HepG2 (cell line): Measurements from ENCODE around the gene TOP2A. TPM values are rescaled to one million over a fixed set of nuclear protein-coding genes. Genes with fewer than 3 reads are reported as not detected.

Source experiments
- E2F5 ChIP-seq: sonication (generic); formaldehyde crosslinking; conservative IDR thresholded peaks from 2 replicates; pipeline ENCODE4 v1.4.0; 2020; ENCODE audit warnings: missing genetic modification reagents
- ELF1 ChIP-seq: sonication (generic); formaldehyde crosslinking; IDR thresholded peaks from 2 replicates; pipeline ENCODE4 v1.4.0; 2020; ENCODE audit warnings: missing genetic modification reagents
- ELK4 ChIP-seq: sonication (generic); formaldehyde crosslinking; IDR thresholded peaks from 2 replicates; pipeline ENCODE4 v1.9.0; 2021; ENCODE audit warnings: missing genetic modification reagents, borderline replicate concordance
- ETV5 ChIP-seq: IDR thresholded peaks from 2 replicates; pipeline ENCODE4 v1.6.1; 2018; ENCODE audit warnings: missing biosample characterization, missing genetic modification reagents, inconsistent platforms, borderline replicate concordance
- GATAD1 ChIP-seq: IDR thresholded peaks from 2 replicates; pipeline ENCODE4 v1.6.1; 2016; ENCODE audit warnings: missing genetic modification reagents, missing compliant biosample characterization
- HINFP ChIP-seq: sonication (generic); formaldehyde crosslinking; IDR thresholded peaks from 2 replicates; pipeline ENCODE4 v1.4.0; 2020; ENCODE audit warnings: low read depth, mild to moderate bottlenecking, missing genetic modification reagents
- HMGA1 ChIP-seq: sonication (generic); formaldehyde crosslinking; conservative IDR thresholded peaks from 2 replicates; pipeline ENCODE4 v1.4.0; 2020; ENCODE audit warnings: missing genetic modification reagents
- ISL2 ChIP-seq: sonication (generic); formaldehyde crosslinking; IDR thresholded peaks from 2 replicates; pipeline ENCODE4 v1.5.0; 2020; ENCODE audit warnings: missing genetic modification reagents
- MXI1 ChIP-seq: IDR thresholded peaks from 3 replicates; pipeline ENCODE4 v1.6.1; 2012; ENCODE audit warnings: low read depth, low read length, inconsistent platforms, borderline replicate concordance
- PHF21A ChIP-seq: sonication (generic); formaldehyde crosslinking; IDR thresholded peaks from 2 replicates; pipeline ENCODE4 v1.5.0; 2020; ENCODE audit warnings: mild to moderate bottlenecking, missing genetic modification reagents
- SP2 ChIP-seq: sonication (generic); formaldehyde crosslinking; IDR thresholded peaks from 2 replicates; pipeline ENCODE4 v1.5.1; 2020; ENCODE audit warnings: mild to moderate bottlenecking, missing genetic modification reagents
- ZBTB43 ChIP-seq: sonication (generic); formaldehyde crosslinking; conservative IDR thresholded peaks from 2 replicates; pipeline ENCODE4 v1.4.0; 2020; ENCODE audit warnings: missing genetic modification reagents
- ZNF205 ChIP-seq: IDR thresholded peaks from 2 replicates; pipeline ENCODE4 v1.6.1; 2018; ENCODE audit warnings: missing biosample characterization, missing genetic modification reagents
- ZNF343 ChIP-seq: sonication (generic); formaldehyde crosslinking; IDR thresholded peaks from 2 replicates; pipeline ENCODE4 v1.4.0; 2020; ENCODE audit warnings: mild to moderate bottlenecking, missing genetic modification reagents
- ZNF503 ChIP-seq: sonication (generic); formaldehyde crosslinking; IDR thresholded peaks from 2 replicates; pipeline ENCODE4 v1.4.0; 2020; ENCODE audit warnings: missing genetic modification reagents
- ZNF546 ChIP-seq: sonication (generic); formaldehyde crosslinking; conservative IDR thresholded peaks from 2 replicates; pipeline ENCODE4 v1.8.1; 2023; ENCODE audit warnings: mild to moderate bottlenecking, missing genetic modification reagents
- ZNF589 ChIP-seq: sonication (generic); formaldehyde crosslinking; conservative IDR thresholded peaks from 2 replicates; pipeline ENCODE4 v1.8.0; 2022; ENCODE audit warnings: mild to moderate bottlenecking, moderate library complexity, missing genetic modification reagents
- ZNF773 ChIP-seq: sonication (generic); formaldehyde crosslinking; IDR thresholded peaks from 2 replicates; pipeline ENCODE4 v1.4.0; 2020; ENCODE audit warnings: missing genetic modification reagents, borderline replicate concordance
- polyA plus RNA-seq, 8 experiments: library from polyadenylated mRNA; depleted of rRNA in 3 of 8; stranded (reverse) in 7 of 8; unstranded in 1 of 8; fragments of >200 nt; fragmentation: Illumina TruSeq in 4 of 8; extraction: Trizol in 4 of 8; gene quantifications; 2 replicates each; pipeline versions ENCODE4 v1.2.1 to v1.2.3, GENCODE V29; 2011 to 2016; ENCODE audit warnings: low read depth in 4 of 8, missing spikeins in 1 of 8, mixed read lengths in 1 of 8; ENCODE audit not compliant: insufficient read depth in 1 of 8
- total RNA-seq, 5 experiments: library from RNA; depleted of rRNA; stranded (reverse); fragments of >200 nt; fragmentation: Illumina TruSeq; extraction: Trizol; gene quantifications; 2 replicates each; pipeline ENCODE4 v1.2.3, GENCODE V29; 2016; ENCODE audit warnings: low read depth in 1 of 5
- TF ChIP-seq, protein P1 (sequence below): IDR thresholded peaks from 2 replicates; pipeline ENCODE4 v1.6.1; 2018; ENCODE audit warnings: missing genetic modification reagents
- TF ChIP-seq, protein P2 (sequence below): sonication (generic); formaldehyde crosslinking; IDR thresholded peaks from 2 replicates; pipeline ENCODE4 v1.4.0; 2020; ENCODE audit warnings: mild to moderate bottlenecking, low read depth, missing genetic modification reagents

Gene TOP2A
- total and polyA plus RNA-seq, 2 of the 13 experiments (the other 11 are each of a cell fraction or from before 2014, with no cell fraction given), result 108 to 327 TPM

GRCh38 chr17:40362696-40363110 lies 55.0 kb downstream of the TOP2A start (continued):
- peak; percentile 78 for TF ChIP-seq ZNF773 (CRISPR knock-in tag)
- peak; percentile 59; the same call in 1 of the 2 replicates for TF ChIP-seq ZNF503 (CRISPR knock-in tag)
- TF ChIP-seq E2F5 (CRISPR knock-in tag), result peak; percentile 77; the same call in 1 of the 2 replicates
- TF ChIP-seq ZNF546 (CRISPR knock-in tag), result peak; percentile 95
- TF ChIP-seq MXI1, result peak; percentile 70; the same call in 1 of the 3 replicates
- TF ChIP-seq SP2 (CRISPR knock-in tag), result no peak
- peak; percentile 87; the same call in 1 of the 2 replicates for TF ChIP-seq HINFP
- TF ChIP-seq HMGA1 (CRISPR knock-in tag), result no peak
- peak; percentile 74 for TF ChIP-seq ZNF589 (CRISPR knock-in tag)
- TF ChIP-seq ETV5 (CRISPR knock-in tag), result peak; percentile 94
- peak; percentile 84; the same call in 1 of the 2 replicates for TF ChIP-seq ZNF343
- peak; percentile 83 for TF ChIP-seq GATAD1 (CRISPR knock-in tag)
- TF ChIP-seq ELF1, result peak; percentile 90
- TF ChIP-seq ZNF205 (CRISPR knock-in tag), result peak; percentile 72
- peak; percentile 86 for TF ChIP-seq PHF21A (CRISPR knock-in tag)
- 0 out of 2 replicates have a peak, but pooled peaks have one; percentile 15 for TF ChIP-seq ELK4 (CRISPR knock-in tag)
- TF ChIP-seq, protein P1, sequence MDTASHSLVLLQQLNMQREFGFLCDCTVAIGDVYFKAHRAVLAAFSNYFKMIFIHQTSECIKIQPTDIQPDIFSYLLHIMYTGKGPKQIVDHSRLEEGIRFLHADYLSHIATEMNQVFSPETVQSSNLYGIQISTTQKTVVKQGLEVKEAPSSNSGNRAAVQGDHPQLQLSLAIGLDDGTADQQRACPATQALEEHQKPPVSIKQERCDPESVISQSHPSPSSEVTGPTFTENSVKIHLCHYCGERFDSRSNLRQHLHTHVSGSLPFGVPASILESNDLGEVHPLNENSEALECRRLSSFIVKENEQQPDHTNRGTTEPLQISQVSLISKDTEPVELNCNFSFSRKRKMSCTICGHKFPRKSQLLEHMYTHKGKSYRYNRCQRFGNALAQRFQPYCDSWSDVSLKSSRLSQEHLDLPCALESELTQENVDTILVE, result peak; percentile 92
- peak; percentile 92; the same call in 1 of the 2 replicates for TF ChIP-seq ZBTB43 (CRISPR knock-in tag)
- TF ChIP-seq, protein P2, sequence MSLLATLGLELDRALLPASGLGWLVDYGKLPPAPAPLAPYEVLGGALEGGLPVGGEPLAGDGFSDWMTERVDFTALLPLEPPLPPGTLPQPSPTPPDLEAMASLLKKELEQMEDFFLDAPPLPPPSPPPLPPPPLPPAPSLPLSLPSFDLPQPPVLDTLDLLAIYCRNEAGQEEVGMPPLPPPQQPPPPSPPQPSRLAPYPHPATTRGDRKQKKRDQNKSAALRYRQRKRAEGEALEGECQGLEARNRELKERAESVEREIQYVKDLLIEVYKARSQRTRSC, result peak; percentile 91
- TF ChIP-seq ISL2 (CRISPR knock-in tag), result peak; percentile 74
